Activated T-cell treated with anti-CD3 and anti-CD28 coated beads, Interleukin-2, amount 50 U/mL, for 72 hours (primary cell): ENCODE data around the gene ABCA4. TPM values are rescaled to one million over a fixed set of nuclear protein-coding genes. Genes with fewer than 3 reads are reported as not detected.

Source experiments
- ATAC-seq, 2 donors: fragments of 150-1000 bp; cut with Tn5 transposase; replicated peaks in 1 of 2; 2 replicates each; pipeline ENCODE4 v1.10.0; 2021; ENCODE audit warnings: moderate library complexity in 2 of 2, mild to moderate bottlenecking in 1 of 2
- DNase-seq, 2 donors: peaks; one replicate each; pipeline ENCODE4 v3.0.0; 2021 to 2022; ENCODE audit warnings: mixed read lengths in 1 of 2
- H3K27ac Mint-ChIP-seq: one replicate; pipeline ENCODE4 v1.8.0; 2022; ENCODE audit warnings: mild to moderate bottlenecking, moderate library complexity, mixed read lengths
- H3K27me3 Mint-ChIP-seq: one replicate; pipeline ENCODE4 v1.8.0; 2022; ENCODE audit warnings: low read depth, mixed read lengths
- H3K36me3 Mint-ChIP-seq, 2 donors: one replicate each; pipeline ENCODE4 v1.8.0; 2022; ENCODE audit warnings: mixed read lengths in 2 of 2, mild to moderate bottlenecking in 1 of 2; ENCODE audit not compliant: insufficient read depth in 2 of 2
- H3K4me1 Mint-ChIP-seq: one replicate; pipeline ENCODE4 v1.8.0; 2022; ENCODE audit warnings: low read depth, mixed read lengths
- H3K4me3 Mint-ChIP-seq, 2 donors: one replicate each; pipeline ENCODE4 v1.8.0; 2022; ENCODE audit warnings: mild to moderate bottlenecking in 2 of 2, mixed read lengths in 2 of 2, moderate library complexity in 2 of 2
- H3K9me3 Mint-ChIP-seq, 2 donors: one replicate each; pipeline ENCODE4 v1.8.0; 2022; ENCODE audit warnings: mixed read lengths in 2 of 2
- total RNA-seq, 2 donors: library from RNA; stranded (reverse); gene quantifications; one replicate each; pipeline ENCODE4 v1.2.3, GENCODE V29; 2022

Gene ABCA4
- total RNA-seq, 2 donors from 2014 or later: 0.53 to 2.5 TPM

GRCh38 chr1:94043738-94044289 is 77.1 kb downstream of the ABCA4 start:
- Mint-ChIP-seq H3K4me1 (peaks cover 24% of the 10 kb centered on the region), H3K4me3 (no peak overlapping the region), H3K27me3 (peaks cover 16% of the 10 kb centered on the region), H3K27ac (no peak overlapping the region), H3K9me3 (no peaks in the 10 kb centered on the region), H3K36me3 (no peaks in the 10 kb centered on the region)
- no peak for DNase-seq
- ATAC-seq: no peak

- ATAC-seq (no peak), DNase-seq (no peak)
- Mint-ChIP-seq H3K4me3 (no peak overlapping the region), H3K9me3 (no peaks in the 10 kb centered on the region), H3K4me1 (peaks cover 37% of the 10 kb centered on the region), H3K36me3 (no peaks in the 10 kb centered on the region), H3K27ac (no peak overlapping the region), H3K27me3 (peaks cover 15% of the 10 kb centered on the region)
These were observed 78.6 kb downstream of the ABCA4 start for GRCh38 chr1:94042388-94042787.

GRCh38 chr1:94039871-94040569 is 80.9 kb downstream of the ABCA4 start:
- Mint-ChIP-seq H3K27ac (no peak overlapping the region), H3K4me3 (no peak overlapping the region), H3K4me1 (peaks cover 55% of the 10 kb centered on the region), H3K27me3 (peaks cover 15% of the 10 kb centered on the region), H3K9me3 (no peaks in the 10 kb centered on the region), H3K36me3 (peaks cover 1% of the 10 kb centered on the region in 2 donors)
- no peak for ATAC-seq
- no peak for DNase-seq

- H3K9me3 Mint-ChIP-seq: no peaks in the 10 kb centered on the region
- ATAC-seq (no peak), DNase-seq (peak; percentile 64 to 75)
- no peak overlapping the region for H3K4me3 Mint-ChIP-seq
- peaks cover 1% of the 10 kb centered on the region in 2 donors for H3K36me3 Mint-ChIP-seq
- H3K27ac Mint-ChIP-seq: no peak overlapping the region
- peaks cover 59% of the 10 kb centered on the region for H3K4me1 Mint-ChIP-seq
- peaks cover 15% of the 10 kb centered on the region for H3K27me3 Mint-ChIP-seq
These were observed 81.5 kb downstream of the ABCA4 start for GRCh38 chr1:94039514-94039870.

- peak overlapping the region; percentile 88 for H3K27ac Mint-ChIP-seq
- H3K4me1 Mint-ChIP-seq: peaks cover 63% of the 10 kb centered on the region
- ATAC-seq (no peak), DNase-seq (no peak)
- peaks cover 15% of the 10 kb centered on the region for H3K27me3 Mint-ChIP-seq
- H3K4me3 Mint-ChIP-seq: peak overlapping the region; percentile 68 to 76
- H3K9me3 Mint-ChIP-seq: no peaks in the 10 kb centered on the region
- H3K36me3 Mint-ChIP-seq: peaks cover 1% of the 10 kb centered on the region in 2 donors
These were observed 82.4 kb downstream of the ABCA4 start for GRCh38 chr1:94038511-94038910.

GRCh38 chr1:94037392-94038229 is 83.3 kb downstream of the ABCA4 start:
- peak; percentile 65 to 74 for DNase-seq
- ATAC-seq: peak; percentile 86 to 87
- H3K4me1 Mint-ChIP-seq: peaks cover 66% of the 10 kb centered on the region
- H3K9me3 Mint-ChIP-seq: no peaks in the 10 kb centered on the region
- peak overlapping the region; percentile 88 for H3K27ac Mint-ChIP-seq
- H3K27me3 Mint-ChIP-seq: peaks cover 20% of the 10 kb centered on the region
- H3K36me3 Mint-ChIP-seq: peaks cover 1% of the 10 kb centered on the region in 2 donors
- H3K4me3 Mint-ChIP-seq: peak overlapping the region; percentile 68 to 76

- H3K4me1 Mint-ChIP-seq: peaks cover 64% of the 10 kb centered on the region
- H3K9me3 Mint-ChIP-seq: no peaks in the 10 kb centered on the region
- H3K27ac Mint-ChIP-seq: peak overlapping the region; percentile 88
- peak overlapping the region; percentile 68 to 76 for H3K4me3 Mint-ChIP-seq
- H3K36me3 Mint-ChIP-seq: peaks cover 1% of the 10 kb centered on the region in 2 donors
- H3K27me3 Mint-ChIP-seq: peaks cover 23% of the 10 kb centered on the region
- ATAC-seq: no peak
- no peak for DNase-seq
These were observed 84.2 kb downstream of the ABCA4 start for GRCh38 chr1:94036730-94037129.

GRCh38 chr1:94033849-94034248 is 87.1 kb downstream of the ABCA4 start:
- no peak overlapping the region for H3K27ac Mint-ChIP-seq
- H3K27me3 Mint-ChIP-seq: peaks cover 14% of the 10 kb centered on the region
- no peak for ATAC-seq
- H3K4me3 Mint-ChIP-seq: no peak overlapping the region
- DNase-seq: no peak
- no peaks in the 10 kb centered on the region for H3K9me3 Mint-ChIP-seq
- peaks cover 1% of the 10 kb centered on the region in 2 donors for H3K36me3 Mint-ChIP-seq
- peaks cover 72% of the 10 kb centered on the region for H3K4me1 Mint-ChIP-seq

GRCh38 chr1:94032637-94033036 is 88.3 kb downstream of the ABCA4 start:
- Mint-ChIP-seq H3K27me3 (peaks cover 9% of the 10 kb centered on the region), H3K9me3 (no peaks in the 10 kb centered on the region), H3K27ac (no peak overlapping the region), H3K4me3 (no peak overlapping the region), H3K36me3 (peaks cover 1% of the 10 kb centered on the region in 2 donors), H3K4me1 (peaks cover 72% of the 10 kb centered on the region)
- DNase-seq (no peak), ATAC-seq (no peak)

- peaks cover 9% of the 10 kb centered on the region for H3K27me3 Mint-ChIP-seq
- peaks cover 67% of the 10 kb centered on the region for H3K4me1 Mint-ChIP-seq
- no peaks in the 10 kb centered on the region for H3K9me3 Mint-ChIP-seq
- H3K27ac Mint-ChIP-seq: no peak overlapping the region
- no peak overlapping the region for H3K4me3 Mint-ChIP-seq
- H3K36me3 Mint-ChIP-seq: peaks cover 1% of the 10 kb centered on the region in 2 donors
- no peak for DNase-seq
- no peak for ATAC-seq
These were observed 89.4 kb downstream of the ABCA4 start for GRCh38 chr1:94031591-94031990.

GRCh38 chr1:94031154-94031553 is 89.8 kb downstream of the ABCA4 start:
- Mint-ChIP-seq H3K4me1 (peaks cover 67% of the 10 kb centered on the region), H3K36me3 (peaks cover 1% of the 10 kb centered on the region in 2 donors), H3K4me3 (no peak overlapping the region), H3K27me3 (peaks cover 9% of the 10 kb centered on the region), H3K27ac (no peak overlapping the region), H3K9me3 (no peaks in the 10 kb centered on the region)
- DNase-seq: no peak
- no peak for ATAC-seq

- ATAC-seq (peak; percentile 51 to 52), DNase-seq (no peak)
- H3K4me3 Mint-ChIP-seq: peak overlapping the region; percentile 9 to 51
- H3K4me1 Mint-ChIP-seq: peaks cover 54% of the 10 kb centered on the region
- peak overlapping the region; percentile 7 for H3K27ac Mint-ChIP-seq
- H3K9me3 Mint-ChIP-seq: no peaks in the 10 kb centered on the region
- H3K27me3 Mint-ChIP-seq: peaks cover 17% of the 10 kb centered on the region
- H3K36me3 Mint-ChIP-seq: no peaks in the 10 kb centered on the region
These were observed 91.6 kb downstream of the ABCA4 start for GRCh38 chr1:94029130-94029993.
